Caco-2 (cell line): Measurements from ENCODE around the gene GSDMA. TPM values are rescaled to one million over a fixed set of nuclear protein-coding genes. Genes with fewer than 3 reads are reported as not detected.

Experiments
- BruUV-seq: library from RNA; stranded (reverse); fragments of 400-500 nt; replicated peaks from 2 replicates; lab custom pipeline; 2021; lab: Mats Ljungman, UMichigan
- CTCF ChIA-PET: fragments of 300-600 bp; sonication (Branson Sonifier 250); formaldehyde crosslinking; loops from one replicate; lab custom pipeline; 2022; ENCODE audit warnings: antibody characterized with exemption; lab: Charles Lee
- POLR2A ChIA-PET: fragments of 300-600 bp; sonication (Branson Sonifier 250); formaldehyde crosslinking; loops from one replicate; lab custom pipeline; 2022; ENCODE audit warnings: antibody characterized with exemption; lab: Charles Lee
- DNase-seq, 2 experiments: peaks; one replicate each; pipeline versions ENCODE4 v3.0.0 to v3.0.0-alpha.2; 2020 to 2022
- H3K27me3 ChIP-seq: replicated peaks from 2 replicates; pipeline ENCODE4 v1.6.0; 2011; ENCODE audit warnings: low read length; ENCODE audit not compliant: control insufficient read depth, insufficient read depth
- H3K36me3 ChIP-seq: 2 replicates; pipeline ENCODE4 v1.5.1; 2011; ENCODE audit warnings: low read length; ENCODE audit not compliant: control insufficient read depth, insufficient read depth
- H3K4me1 ChIP-seq: fragments of 250-450 bp; sonication (Bioruptor Pico); 2 replicates; pipeline ENCODE4 v1.5.1; 2020; ENCODE audit warnings: mild to moderate bottlenecking
- H3K4me3 ChIP-seq: 2 replicates; pipeline ENCODE4 v1.5.1; 2011; ENCODE audit warnings: low read depth, mild to moderate bottlenecking, control low read depth, low read length
- H3K9me3 ChIP-seq: fragments of 250-450 bp; sonication (Bioruptor Pico); 2 replicates; pipeline ENCODE4 v1.5.1; 2020; ENCODE audit warnings: mild to moderate bottlenecking, moderate library complexity
- H3K27ac Mint-ChIP-seq: one replicate; pipeline ENCODE4 v1.8.0; 2022; ENCODE audit warnings: mixed read lengths; ENCODE audit not compliant: unreplicated experiment
- H3K27me3 Mint-ChIP-seq: one replicate; pipeline ENCODE4 v1.8.0; 2022; ENCODE audit warnings: mixed read lengths; ENCODE audit not compliant: insufficient read depth, unreplicated experiment
- H3K36me3 Mint-ChIP-seq: one replicate; pipeline ENCODE4 v1.8.0; 2022; ENCODE audit warnings: mild to moderate bottlenecking, mixed read lengths; ENCODE audit not compliant: insufficient read depth, unreplicated experiment
- H3K4me1 Mint-ChIP-seq: one replicate; pipeline ENCODE4 v1.8.0; 2022; ENCODE audit warnings: low read depth, mixed read lengths; ENCODE audit not compliant: unreplicated experiment
- H3K4me3 Mint-ChIP-seq: one replicate; pipeline ENCODE4 v1.8.0; 2022; ENCODE audit warnings: mild to moderate bottlenecking, moderate library complexity, mixed read lengths; ENCODE audit not compliant: unreplicated experiment
- H3K9me3 Mint-ChIP-seq: one replicate; pipeline ENCODE4 v1.8.0; 2022; ENCODE audit warnings: mixed read lengths; ENCODE audit not compliant: unreplicated experiment
- CTCF ChIP-seq, 2 experiments: fragments of 200-600 bp in 1 of 2; IDR thresholded peaks; 1 replicate in 1 of 2; 2 replicates in 1 of 2; pipeline versions ENCODE4 v1.5.1 to v1.8.0; 2011 to 2022; ENCODE audit warnings: antibody characterized with exemption in 1 of 2, control low read depth in 1 of 2, inconsistent platforms in 1 of 2, low read depth in 1 of 2, low read length in 1 of 2, mild to moderate bottlenecking in 1 of 2, moderate library complexity in 1 of 2; ENCODE audit not compliant: insufficient read depth in 1 of 2, severe bottlenecking in 1 of 2, unreplicated experiment in 1 of 2
- intact Hi-C: fragments of 100-400 bp; cut with micrococcal nuclease; formaldehyde crosslinking; loops from one replicate; pipeline ENCODE4 v1.10.0; 2022; ENCODE audit not compliant: unreplicated experiment
- total RNA-seq: library from RNA; stranded (reverse); gene quantifications from 2 replicates; pipeline ENCODE4 v1.2.3, GENCODE V29; 2022

The GSDMA gene
- total RNA-seq, 1 experiment from 2014 or later: not detected

GRCh38 chr17:39981766-39982375 is 19.1 kb downstream of the GSDMA start:
- H3K4me1 Mint-ChIP-seq: peaks cover 19% of the 10 kb centered on the region
- no peaks in the 10 kb centered on the region for H3K27me3 Mint-ChIP-seq
- POLR2A ChIA-PET: no interaction called here
- CTCF ChIA-PET: no interaction called here
- TF ChIP-seq CTCF (IDR thresholded peaks at IDR 0.05; ENCODE audit: insufficient read depth in 1 of 2, low read depth in 1 of 2, low read length in 1 of 2, severe bottlenecking in 1 of 2, unreplicated experiment in 1 of 2): no peak
- BruUV-seq: TSS peak; percentile 43
- no peaks in the 10 kb centered on the region for H3K9me3 ChIP-seq
- H3K27ac Mint-ChIP-seq: peak overlapping the region; percentile 97
- no peaks in the 10 kb centered on the region for H3K27me3 ChIP-seq
- peaks cover 6% of the 10 kb centered on the region; the same call in 1 of the 2 replicates for H3K4me1 ChIP-seq
- intact Hi-C loops: no loop called here
- H3K9me3 Mint-ChIP-seq: no peaks in the 10 kb centered on the region
- H3K36me3 Mint-ChIP-seq: peaks cover 54% of the 10 kb centered on the region
- H3K36me3 ChIP-seq: peaks cover 4% of the 10 kb centered on the region
- H3K4me3 Mint-ChIP-seq: peak overlapping the region; percentile 98
- H3K4me3 ChIP-seq: peak overlapping the region; percentile 82
- no peak for DNase-seq

GRCh38 chr17:39988206-39988810 is 25.5 kb downstream of the GSDMA start:
- BruUV-seq: no TSS peak
- Mint-ChIP-seq H3K4me1 (no peaks in the 10 kb centered on the region), H3K4me3 (no peak overlapping the region), H3K9me3 (no peaks in the 10 kb centered on the region), H3K27me3 (no peaks in the 10 kb centered on the region), H3K27ac (no peak overlapping the region), H3K36me3 (peaks cover 94% of the 10 kb centered on the region)
- Histone ChIP-seq H3K27me3 (no peaks in the 10 kb centered on the region), H3K4me1 (no peaks in the 10 kb centered on the region), H3K4me3 (no peak overlapping the region), H3K36me3 (peaks cover 9% of the 10 kb centered on the region), H3K9me3 (no peaks in the 10 kb centered on the region)
- ChIA-PET CTCF (no interaction called here), POLR2A (no interaction called here)
- no peak for DNase-seq
- intact Hi-C loops: no loop called here
- no peak for TF ChIP-seq CTCF (IDR thresholded peaks at IDR 0.05; ENCODE audit: insufficient read depth in 1 of 2, low read depth in 1 of 2, low read length in 1 of 2, severe bottlenecking in 1 of 2, unreplicated experiment in 1 of 2)

GRCh38 chr17:39994448-39994847 is 31.6 kb downstream of the GSDMA start:
- ChIA-PET POLR2A (no interaction called here), CTCF (no interaction called here)
- H3K9me3 ChIP-seq: no peaks in the 10 kb centered on the region
- no peak for DNase-seq
- Mint-ChIP-seq H3K4me3 (no peak overlapping the region), H3K27me3 (no peaks in the 10 kb centered on the region), H3K4me1 (no peaks in the 10 kb centered on the region), H3K36me3 (peaks cover 77% of the 10 kb centered on the region), H3K27ac (no peak overlapping the region), H3K9me3 (no peaks in the 10 kb centered on the region)
- intact Hi-C loops: no loop called here
- no peak overlapping the region for H3K4me3 ChIP-seq
- no peaks in the 10 kb centered on the region for H3K27me3 ChIP-seq
- H3K36me3 ChIP-seq: peaks cover 3% of the 10 kb centered on the region
- TF ChIP-seq CTCF (IDR thresholded peaks at IDR 0.05; ENCODE audit: insufficient read depth in 1 of 2, low read depth in 1 of 2, low read length in 1 of 2, severe bottlenecking in 1 of 2, unreplicated experiment in 1 of 2): no peak
- H3K4me1 ChIP-seq: no peaks in the 10 kb centered on the region
- BruUV-seq: no TSS peak
